Astrocyte (in vitro differentiated cells and primary cell): ENCODE measurements around the gene PADI4. TPM values are rescaled to one million over a fixed set of nuclear protein-coding genes. Genes with fewer than 3 reads are reported as not detected.

Source experiments
- DNase-seq: peaks from one replicate; pipeline ENCODE4 v3.0.0-alpha.2; 2010; ENCODE audit warnings: low read depth
- FAIRE-seq: peaks from 2 replicates; lab custom pipeline; 2011; peaks lifted over from hg19 to GRCh38; lab: Jason Lieb, UNC
- H2AFZ ChIP-seq: 2 replicates; pipeline ENCODE4 v1.6.0; 2012; ENCODE audit warnings: low read depth, low read length, inconsistent platforms
- H3K27ac ChIP-seq: 2 replicates; pipeline ENCODE4 v1.5.1; 2011; ENCODE audit warnings: low read depth, low read length, inconsistent platforms
- H3K27me3 ChIP-seq: 2 replicates; pipeline ENCODE4 v1.6.0; 2011; ENCODE audit warnings: low read length, inconsistent platforms; ENCODE audit not compliant: insufficient read depth
- H3K36me3 ChIP-seq: 2 replicates; pipeline ENCODE4 v1.5.1; 2011; ENCODE audit warnings: low read length, inconsistent platforms; ENCODE audit not compliant: insufficient read depth
- H3K4me1 ChIP-seq: 2 replicates; pipeline ENCODE4 v1.5.1; 2011; ENCODE audit warnings: low read length, inconsistent platforms; ENCODE audit not compliant: insufficient read depth
- H3K4me2 ChIP-seq: 2 replicates; pipeline ENCODE4 v1.6.0; 2012; ENCODE audit warnings: low read length, inconsistent platforms
- H3K4me3 ChIP-seq: 2 replicates; pipeline ENCODE4 v1.5.1; 2011; ENCODE audit warnings: low read depth, mild to moderate bottlenecking, low read length, inconsistent platforms; ENCODE audit not compliant: insufficient read depth
- H3K79me2 ChIP-seq: 2 replicates; pipeline ENCODE4 v1.6.0; 2012; ENCODE audit warnings: mild to moderate bottlenecking, low read length, inconsistent platforms; ENCODE audit not compliant: insufficient read depth
- H3K9ac ChIP-seq: 2 replicates; pipeline ENCODE4 v1.6.0; 2012; ENCODE audit warnings: mild to moderate bottlenecking, low read length, inconsistent platforms
- H3K9me3 ChIP-seq: 2 replicates; pipeline ENCODE4 v1.5.1; 2012; ENCODE audit warnings: low read depth, mild to moderate bottlenecking, low read length, inconsistent platforms; ENCODE audit not compliant: insufficient read depth
- H4K20me1 ChIP-seq: 2 replicates; pipeline ENCODE4 v1.6.0; 2012; ENCODE audit warnings: low read length, inconsistent platforms; ENCODE audit not compliant: insufficient read depth
- H3K27ac Mint-ChIP-seq: one replicate; pipeline ENCODE4 v1.8.0; 2021; ENCODE audit warnings: mild to moderate bottlenecking, mixed read lengths; ENCODE audit not compliant: unreplicated experiment
- H3K27me3 Mint-ChIP-seq: one replicate; pipeline ENCODE4 v1.8.0; 2021; ENCODE audit warnings: low read depth, mixed read lengths; ENCODE audit not compliant: unreplicated experiment
- H3K36me3 Mint-ChIP-seq: one replicate; pipeline ENCODE4 v1.8.0; 2021; ENCODE audit warnings: low read depth, mixed read lengths; ENCODE audit not compliant: unreplicated experiment
- H3K4me1 Mint-ChIP-seq: one replicate; pipeline ENCODE4 v1.8.0; 2021; ENCODE audit warnings: low read depth, mixed read lengths; ENCODE audit not compliant: unreplicated experiment
- H3K4me3 Mint-ChIP-seq: one replicate; pipeline ENCODE4 v1.8.0; 2021; ENCODE audit warnings: mild to moderate bottlenecking, moderate library complexity, mixed read lengths; ENCODE audit not compliant: unreplicated experiment
- H3K9me3 Mint-ChIP-seq: one replicate; pipeline ENCODE4 v1.8.0; 2021; ENCODE audit warnings: mild to moderate bottlenecking, mixed read lengths; ENCODE audit not compliant: unreplicated experiment
- CTCF ChIP-seq: IDR thresholded peaks from 2 replicates; pipeline ENCODE4 v1.5.1; 2011; ENCODE audit warnings: low read depth, mild to moderate bottlenecking, inconsistent platforms, low read length, moderate library complexity; ENCODE audit not compliant: insufficient read depth
- EZH2 ChIP-seq: IDR thresholded peaks from 2 replicates; pipeline ENCODE4 v1.6.1; 2012; ENCODE audit warnings: mild to moderate bottlenecking, low read length, inconsistent platforms; ENCODE audit not compliant: insufficient read depth
- total RNA-seq: library from RNA; stranded (reverse); gene quantifications from 2 replicates; pipeline ENCODE4 v1.2.1, GENCODE V29; 2021

PADI4 gene
- total RNA-seq, 1 donor from 2014 or later, result not detected

GRCh38 chr1:17351598-17352324 is 43.8 kb downstream of the PADI4 start:
- no peak overlapping the region for H3K9ac ChIP-seq
- peaks cover 6% of the 10 kb centered on the region for H3K4me1 ChIP-seq
- Mint-ChIP-seq H3K36me3 (no peaks in the 10 kb centered on the region), H3K4me1 (peaks cover 4% of the 10 kb centered on the region), H3K27ac (no peak overlapping the region), H3K27me3 (peaks cover 40% of the 10 kb centered on the region), H3K9me3 (no peaks in the 10 kb centered on the region), H3K4me3 (no peak overlapping the region)
- H3K4me2 ChIP-seq, result no peak overlapping the region
- H2AFZ ChIP-seq, result no peak overlapping the region
- no peak for DNase-seq
- H4K20me1 ChIP-seq, result no peaks in the 10 kb centered on the region
- H3K27ac ChIP-seq, result no peak overlapping the region
- no peaks in the 10 kb centered on the region for H3K36me3 ChIP-seq
- TF ChIP-seq EZH2, result no peak
- no peak for TF ChIP-seq CTCF
- no peak overlapping the region for H3K4me3 ChIP-seq
- no peaks in the 10 kb centered on the region for H3K9me3 ChIP-seq
- FAIRE-seq, result no peak
- H3K27me3 ChIP-seq, result peaks cover 6% of the 10 kb centered on the region
- H3K79me2 ChIP-seq, result no peaks in the 10 kb centered on the region

- FAIRE-seq (no peak), DNase-seq (no peak)
- H3K9me3 Mint-ChIP-seq, result no peaks in the 10 kb centered on the region
- Histone ChIP-seq H3K36me3 (no peaks in the 10 kb centered on the region), H3K9me3 (no peaks in the 10 kb centered on the region), H3K4me2 (no peak overlapping the region), H3K27ac (no peak overlapping the region), H4K20me1 (no peaks in the 10 kb centered on the region), H3K79me2 (no peaks in the 10 kb centered on the region), H3K27me3 (peaks cover 6% of the 10 kb centered on the region), H3K9ac (no peak overlapping the region), H3K4me3 (no peak overlapping the region), H2AFZ (no peak overlapping the region), H3K4me1 (peaks cover 6% of the 10 kb centered on the region)
- H3K27me3 Mint-ChIP-seq, result peaks cover 40% of the 10 kb centered on the region
- H3K27ac Mint-ChIP-seq, result no peak overlapping the region
- no peaks in the 10 kb centered on the region for H3K36me3 Mint-ChIP-seq
- TF ChIP-seq EZH2, result no peak
- no peak for TF ChIP-seq CTCF
- H3K4me1 Mint-ChIP-seq, result peaks cover 4% of the 10 kb centered on the region
- H3K4me3 Mint-ChIP-seq, result no peak overlapping the region
Measured at GRCh38 chr1:17352419-17352909, 44.5 kb downstream of the PADI4 start.

GRCh38 chr1:17355898-17356297 is 47.9 kb downstream of the PADI4 start:
- Mint-ChIP-seq H3K27ac (no peak overlapping the region), H3K36me3 (no peaks in the 10 kb centered on the region), H3K27me3 (peaks cover 35% of the 10 kb centered on the region), H3K4me3 (no peak overlapping the region), H3K4me1 (no peaks in the 10 kb centered on the region), H3K9me3 (no peaks in the 10 kb centered on the region)
- Histone ChIP-seq H3K4me1 (no peaks in the 10 kb centered on the region), H4K20me1 (no peaks in the 10 kb centered on the region), H2AFZ (no peak overlapping the region), H3K27ac (no peak overlapping the region), H3K27me3 (peaks cover 6% of the 10 kb centered on the region), H3K9me3 (no peaks in the 10 kb centered on the region), H3K36me3 (no peaks in the 10 kb centered on the region), H3K79me2 (no peaks in the 10 kb centered on the region), H3K4me3 (no peak overlapping the region), H3K4me2 (no peak overlapping the region), H3K9ac (no peak overlapping the region)
- DNase-seq (no peak), FAIRE-seq (no peak)
- TF ChIP-seq EZH2 (no peak), CTCF (no peak)
